Transverse colon (tissue), 4 donors: ENCODE results near the gene ATP1A4. TPM values are rescaled to one million over a fixed set of nuclear protein-coding genes. Genes with fewer than 3 reads are reported as not detected.

Experiments
- DNase-seq: peaks from one replicate; pipeline ENCODE4 v3.0.0-alpha.2; 2019
- H3K27ac ChIP-seq, 4 donors: fragments of 200-600 bp; sonication (generic); 2 replicates each; pipeline ENCODE4 v1.5.1; 2016 to 2018; ENCODE audit warnings: inconsistent platforms in 4 of 4
- H3K27me3 ChIP-seq: fragments of 200-600 bp; sonication (generic); 2 replicates; pipeline ENCODE4 v1.5.1; 2017; ENCODE audit warnings: inconsistent platforms
- H3K36me3 ChIP-seq, 4 donors: fragments of 200-600 bp; sonication (generic); 2 replicates each; pipeline ENCODE4 v1.5.1; 2017 to 2019; ENCODE audit warnings: inconsistent platforms in 4 of 4
- H3K4me1 ChIP-seq, 4 donors: fragments of 200-600 bp; sonication (generic); 2 replicates each; pipeline ENCODE4 v1.5.1; 2017 to 2020; ENCODE audit warnings: inconsistent platforms in 4 of 4
- H3K4me3 ChIP-seq, 4 donors: fragments of 200-600 bp; sonication (generic); 1 replicate in 1 of 4; 2 replicates in 3 of 4; pipeline versions ENCODE4 v1.5.1 to v1.6.1; 2017 to 2019; ENCODE audit warnings: inconsistent platforms in 4 of 4
- H3K9me3 ChIP-seq, 2 donors: fragments of 200-600 bp; sonication (generic); 2 replicates each; pipeline ENCODE4 v1.5.1; 2017 to 2019; ENCODE audit warnings: inconsistent platforms in 2 of 2
- EP300 ChIP-seq: sonication (generic); formaldehyde crosslinking; IDR thresholded peaks from one replicate; pipeline ENCODE4 v1.6.1; 2017; ENCODE audit warnings: antibody characterized with exemption, low read depth
- POLR2A ChIP-seq: fragments of 450-650 bp; IDR thresholded peaks from one replicate; pipeline ENCODE4 v1.6.1; 2016; ENCODE audit warnings: antibody characterized with exemption, mild to moderate bottlenecking, moderate library complexity
- POLR2AphosphoS5 ChIP-seq, 3 donors: sonication (generic); formaldehyde crosslinking; IDR thresholded peaks; one replicate each; pipeline ENCODE4 v1.6.1; 2016; ENCODE audit warnings: antibody characterized with exemption in 3 of 3
- WGBS, 2 donors: methylation state at CpG; one replicate each; pipeline ENCODE4 v1.1.5; 2018; ENCODE audit warnings: low coverage in 1 of 2; 5-methylcytosine and 5-hydroxymethylcytosine counted together
- in situ Hi-C, 4 donors: fragments of 200-750 bp; cut with MboI; loops; one replicate each; pipeline versions ENCODE4 v1.15.0 to v1.15.1; 2017; ENCODE audit warnings: low sequenced_read_pairs in 3 of 4, low pct_ligation_motif_present in 1 of 4, low pct_unique_long_range_greater_than_20kb in 1 of 4
- intact Hi-C: fragments of 100-400 bp; cut with DNase I; formaldehyde crosslinking; loops from one replicate; pipeline ENCODE4 v1.15.1; 2023; ENCODE audit warnings: low total_unique reads
- total RNA-seq, 4 donors: library from RNA; depleted of rRNA; stranded (reverse); fragments of >200 nt; gene quantifications; one replicate each; pipeline ENCODE4 v1.1.0, GENCODE V29; 2016
- TF ChIP-seq, protein P1 (sequence below), 5 experiments: fragments of 200-600 bp in 3 of 5; fragments of 450-650 bp in 2 of 5; sonication (generic) in 3 of 5; IDR thresholded peaks; 1 replicate in 2 of 5; 2 replicates in 3 of 5; pipeline ENCODE4 v1.5.1; 2016 to 2017; ENCODE audit warnings: antibody characterized with exemption in 5 of 5, inconsistent platforms in 3 of 5, mild to moderate bottlenecking in 2 of 5, moderate library complexity in 1 of 5

The ATP1A4 gene
- total RNA-seq, 4 donors from 2014 or later = 0.20 TPM; not detected in 3

DNA sequence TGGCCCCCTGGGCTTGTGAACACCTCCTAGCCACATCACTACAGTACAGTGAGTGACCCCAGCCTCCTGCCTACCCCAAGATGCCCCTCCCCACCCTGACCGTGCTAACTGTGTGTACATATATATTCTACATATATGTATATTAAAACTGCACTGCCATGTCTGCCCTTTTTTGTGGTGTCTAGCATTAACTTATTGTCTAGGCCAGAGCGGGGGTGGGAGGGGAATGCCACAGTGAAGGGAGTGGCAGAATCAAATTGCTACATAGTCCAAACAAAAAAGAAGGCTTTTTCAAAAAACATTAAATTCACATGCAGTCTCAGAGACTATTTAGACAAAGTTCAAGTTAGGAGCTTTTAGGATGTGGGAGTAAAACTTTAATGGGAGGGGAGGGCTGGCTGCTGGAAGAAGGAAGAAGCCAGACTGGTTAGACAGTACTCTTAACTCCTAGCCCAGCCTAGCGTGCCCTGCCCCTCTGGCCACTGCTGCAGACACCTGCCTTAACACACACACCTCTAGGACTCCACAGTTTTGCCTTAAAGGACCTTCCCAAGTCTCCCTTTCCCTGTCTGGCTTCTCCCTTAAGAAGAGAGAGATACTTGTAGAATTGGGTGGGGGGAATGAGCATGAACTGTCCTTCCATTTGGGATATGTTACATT is 63.2 kb downstream of the ATP1A4 start:
- in situ Hi-C loops = no loop called here
- peaks cover 0 to 17% (median 4%) of the 10 kb centered on the region in 4 donors for H3K36me3 ChIP-seq
- no peaks in the 10 kb centered on the region for H3K9me3 ChIP-seq
- intact Hi-C loops = no loop called here
- WGBS, 2 donors = 43 to 48% methylated on average over 3 of the region's 3 CpGs
- DNase-seq = peak; percentile 59
- no peaks in the 10 kb centered on the region for H3K27me3 ChIP-seq
- H3K27ac ChIP-seq = peak overlapping the region in 3 of 4 donors; percentile 15 to 36 (median 30)
- H3K4me3 ChIP-seq = no peak overlapping the region
- peaks cover 25 to 55% (median 36%) of the 10 kb centered on the region in 4 donors for H3K4me1 ChIP-seq
- TF ChIP-seq EP300 (no peak), POLR2A (no peak), POLR2AphosphoS5 (IDR thresholded peaks at IDR 0.05) (no peak)
- TF ChIP-seq, protein P1, sequence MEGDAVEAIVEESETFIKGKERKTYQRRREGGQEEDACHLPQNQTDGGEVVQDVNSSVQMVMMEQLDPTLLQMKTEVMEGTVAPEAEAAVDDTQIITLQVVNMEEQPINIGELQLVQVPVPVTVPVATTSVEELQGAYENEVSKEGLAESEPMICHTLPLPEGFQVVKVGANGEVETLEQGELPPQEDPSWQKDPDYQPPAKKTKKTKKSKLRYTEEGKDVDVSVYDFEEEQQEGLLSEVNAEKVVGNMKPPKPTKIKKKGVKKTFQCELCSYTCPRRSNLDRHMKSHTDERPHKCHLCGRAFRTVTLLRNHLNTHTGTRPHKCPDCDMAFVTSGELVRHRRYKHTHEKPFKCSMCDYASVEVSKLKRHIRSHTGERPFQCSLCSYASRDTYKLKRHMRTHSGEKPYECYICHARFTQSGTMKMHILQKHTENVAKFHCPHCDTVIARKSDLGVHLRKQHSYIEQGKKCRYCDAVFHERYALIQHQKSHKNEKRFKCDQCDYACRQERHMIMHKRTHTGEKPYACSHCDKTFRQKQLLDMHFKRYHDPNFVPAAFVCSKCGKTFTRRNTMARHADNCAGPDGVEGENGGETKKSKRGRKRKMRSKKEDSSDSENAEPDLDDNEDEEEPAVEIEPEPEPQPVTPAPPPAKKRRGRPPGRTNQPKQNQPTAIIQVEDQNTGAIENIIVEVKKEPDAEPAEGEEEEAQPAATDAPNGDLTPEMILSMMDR (IDR thresholded peaks at IDR 0.05) = no peak

DNA sequence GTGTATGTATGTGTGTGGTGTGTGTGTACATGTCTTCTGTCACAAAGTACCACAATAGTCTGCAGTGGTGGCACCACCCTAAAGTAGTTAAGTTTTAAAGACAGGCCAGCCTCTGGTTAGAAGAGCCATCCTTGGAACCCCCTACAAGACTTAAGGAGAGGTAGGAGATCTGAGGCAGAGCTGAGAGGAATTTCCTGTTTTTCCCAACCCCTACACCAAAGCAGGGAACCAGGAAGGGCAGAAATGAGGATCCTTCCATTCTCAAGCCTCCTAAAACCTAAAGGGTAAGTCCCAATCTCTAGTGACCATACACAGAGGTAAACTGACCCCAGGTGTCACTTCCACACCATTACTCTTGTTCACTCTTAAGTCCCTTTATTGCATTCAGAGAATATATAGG is 64.9 kb downstream of the ATP1A4 start:
- H3K27ac ChIP-seq = peak overlapping the region; percentile 39 to 80 (median 66)
- in situ Hi-C loops = no loop called here
- peaks cover 17 to 42% (median 25%) of the 10 kb centered on the region in 4 donors for H3K4me1 ChIP-seq

DNA sequence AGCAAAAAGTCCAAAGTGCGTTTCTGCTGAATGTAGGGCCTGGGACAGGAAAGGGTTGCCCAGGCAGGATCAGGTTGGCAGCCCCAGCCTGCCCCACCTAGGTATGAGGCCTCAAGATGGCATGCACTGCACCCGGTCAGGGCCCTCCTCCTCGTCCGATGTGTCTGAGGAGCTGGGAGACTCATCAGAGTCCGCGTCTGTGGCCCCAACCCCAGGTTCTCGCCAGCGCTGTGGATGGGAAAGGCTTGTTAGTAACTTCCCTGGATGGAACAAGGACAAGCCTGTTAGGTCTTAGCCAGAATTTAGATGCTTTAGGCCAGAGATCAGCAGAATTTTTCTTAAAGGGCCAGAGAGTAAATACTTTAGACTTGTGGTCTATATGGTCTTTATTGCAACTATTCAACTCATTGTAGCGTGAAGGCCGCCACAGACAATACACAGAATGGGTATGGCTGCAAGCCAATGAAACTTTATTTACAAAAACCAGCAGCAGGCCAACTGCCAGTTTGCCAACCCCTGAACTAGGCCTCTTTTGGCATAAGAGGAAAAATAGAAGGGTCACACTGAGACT is 66.2 kb downstream of the ATP1A4 start:
- intact Hi-C loops (no loop called here), in situ Hi-C loops (no loop called here)
- no peaks in the 10 kb centered on the region for H3K9me3 ChIP-seq
- peaks cover 0 to 35% (median 11%) of the 10 kb centered on the region in 4 donors for H3K36me3 ChIP-seq
- peak; percentile 53 for DNase-seq
- H3K27me3 ChIP-seq = no peaks in the 10 kb centered on the region
- peak overlapping the region; percentile 39 to 80 (median 66) for H3K27ac ChIP-seq
- peaks cover 17 to 42% (median 25%) of the 10 kb centered on the region in 4 donors for H3K4me1 ChIP-seq
- H3K4me3 ChIP-seq = no peak overlapping the region
- TF ChIP-seq POLR2AphosphoS5 (IDR thresholded peaks at IDR 0.05) (no peak), EP300 (no peak), POLR2A (no peak)
- TF ChIP-seq, protein P1 (IDR thresholded peaks at IDR 0.05) = no peak
- 40 to 55% methylated on average over 2 to 10 of the region's 10 CpGs for WGBS, 2 donors

More for the DNA sequence above, 64.9 kb downstream of the ATP1A4 start:
- intact Hi-C loops = no loop called here
- Histone ChIP-seq H3K4me3 (no peak overlapping the region), H3K27me3 (no peaks in the 10 kb centered on the region), H3K36me3 (peaks cover 0 to 25% (median 6%) of the 10 kb centered on the region in 4 donors), H3K9me3 (no peaks in the 10 kb centered on the region)
- DNase-seq = no peak
- TF ChIP-seq POLR2A (no peak), EP300 (no peak), POLR2AphosphoS5 (IDR thresholded peaks at IDR 0.05) (no peak)
- TF ChIP-seq, protein P1 (IDR thresholded peaks at IDR 0.05) = no peak

DNA sequence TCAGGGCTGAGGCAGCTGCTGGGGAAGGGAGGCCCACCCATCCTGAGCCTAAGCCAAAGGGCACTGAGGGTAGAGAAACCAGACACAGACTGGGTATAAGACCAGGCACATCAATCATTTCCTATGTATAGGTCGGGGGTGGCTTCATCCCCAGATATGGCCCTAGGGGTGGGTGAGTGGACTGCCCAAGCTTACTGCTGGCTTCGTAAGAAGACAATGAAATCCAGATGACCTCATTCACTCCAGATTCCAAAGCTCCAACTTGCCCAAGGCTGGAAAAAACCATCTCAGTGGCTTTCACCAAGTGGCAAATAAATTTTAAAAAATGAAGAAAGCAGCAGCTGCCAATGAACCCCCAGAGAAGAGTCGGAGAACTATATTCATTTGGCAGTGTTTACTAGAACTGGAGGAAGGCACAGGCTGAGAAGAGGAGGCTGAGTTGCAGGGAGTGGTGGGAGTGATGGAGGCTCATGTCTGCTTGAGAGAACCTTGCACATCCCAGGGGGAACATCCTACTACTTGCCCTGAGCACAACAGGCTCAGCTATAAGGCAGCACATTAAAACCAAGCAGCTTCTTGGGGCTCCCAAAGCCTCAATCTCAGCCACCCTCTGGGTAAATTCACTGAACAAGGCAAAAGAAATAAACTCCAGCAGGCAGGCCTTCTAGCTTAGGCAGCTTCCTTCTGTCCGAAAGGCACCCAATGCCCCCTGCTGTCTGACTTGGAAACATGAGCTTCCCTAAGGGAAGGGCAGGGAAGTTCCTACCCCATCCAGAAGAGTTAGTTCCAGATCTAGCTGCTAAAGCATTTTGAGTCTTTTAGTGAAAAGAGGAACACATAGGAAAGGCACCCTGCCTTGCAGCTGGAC is 67.9 kb downstream of the ATP1A4 start:
- in situ Hi-C loops = no loop called here
- Histone ChIP-seq H3K4me3 (no peak overlapping the region), H3K9me3 (no peaks in the 10 kb centered on the region), H3K4me1 (peaks cover 17 to 37% (median 25%) of the 10 kb centered on the region in 4 donors), H3K27ac (peak overlapping the region; percentile 39 to 80 (median 66)), H3K27me3 (no peaks in the 10 kb centered on the region), H3K36me3 (peaks cover 0 to 40% (median 19%) of the 10 kb centered on the region in 4 donors)
- TF ChIP-seq, protein P1 (IDR thresholded peaks at IDR 0.05) = peak; percentile 49 to 58 (median 56)
- TF ChIP-seq POLR2A (no peak), EP300 (no peak), POLR2AphosphoS5 (IDR thresholded peaks at IDR 0.05) (peak in 1 of 3 donors; percentile 8)
- peak; percentile 52 for DNase-seq
- 47 to 60% methylated on average over 1 to 4 of the region's 4 CpGs for WGBS, 2 donors
- intact Hi-C loops = loop anchor here (1.0 kb wide), 1 partner anchor 120 kb away; no protein-coding TSS in a partner anchor
